HepG2 (cell line): ENCODE results near the gene INTS12. TPM values are rescaled to one million over a fixed set of nuclear protein-coding genes. Genes with fewer than 3 reads are reported as not detected.

ENCODE experiments used
- ATAC-seq: fragments of 200-7000 bp; cut with Tn5 transposase; 3 replicates; pipeline ENCODE4 v1.9.1; 2020; ENCODE audit warnings: mild to moderate bottlenecking, moderate library complexity
- BruUV-seq: library from RNA; stranded (reverse); fragments of 400-500 nt; replicated peaks from 2 replicates; lab custom pipeline; 2021; lab: Mats Ljungman, UMichigan
- CTCF ChIA-PET: fragments of 300-600 bp; formaldehyde crosslinking; extraction: SDS; loops from one replicate; lab custom pipeline; 2021; ENCODE audit warnings: low total read pairs, inconsistent platforms, low intra/inter-chr PET ratio; lab: Yijun Ruan, JAX
- POLR2A ChIA-PET: fragments of 350-600 bp; sonication (Branson Sonifier 250); formaldehyde crosslinking; loops from one replicate; lab custom pipeline; 2020; ENCODE audit warnings: antibody characterized with exemption, inconsistent platforms; lab: Yijun Ruan, JAX
- DNase-seq: peaks from one replicate; pipeline ENCODE4 v3.0.0-alpha.2; 2015; ENCODE audit warnings: low spot score
- FAIRE-seq: peaks from 3 replicates; lab custom pipeline; 2011; peaks lifted over from hg19 to GRCh38; lab: Jason Lieb, UNC
- H2AFZ ChIP-seq: one replicate; pipeline ENCODE4 v1.6.1; 2011; ENCODE audit warnings: low read length, inconsistent platforms
- H3K27ac ChIP-seq: fragments of 300-600 bp; 3 replicates; pipeline ENCODE4 v1.8.0; 2011; ENCODE audit warnings: mixed run types, mild to moderate bottlenecking, mixed read lengths, low read length, inconsistent platforms; ENCODE audit not compliant: insufficient read depth; ENCODE audit errors: extremely low read length
- H3K27me3 ChIP-seq, 2 experiments: fragments of 200-600 bp in 1 of 2; 2 replicates in 1 of 2; 3 replicates in 1 of 2; pipeline versions ENCODE4 v1.6.0 to v1.8.0; 2011; ENCODE audit warnings: low read length in 2 of 2, mild to moderate bottlenecking in 2 of 2, moderate library complexity in 2 of 2, inconsistent platforms in 1 of 2; ENCODE audit not compliant: insufficient read depth in 2 of 2, control insufficient read depth in 1 of 2
- H3K36me3 ChIP-seq, 2 experiments: fragments of 200-600 bp in 1 of 2; replicated peaks in 1 of 2; 2 replicates in 1 of 2; 3 replicates in 1 of 2; pipeline versions ENCODE4 v1.5.1 to v1.8.0; 2011; ENCODE audit warnings: low read length in 2 of 2, inconsistent platforms in 1 of 2; ENCODE audit not compliant: insufficient read depth in 2 of 2, control insufficient read depth in 1 of 2
- H3K4me1 ChIP-seq: 2 replicates; pipeline ENCODE4 v1.5.1; 2012; ENCODE audit warnings: low read length, inconsistent platforms; ENCODE audit not compliant: insufficient read depth
- H3K4me2 ChIP-seq: 2 replicates; pipeline ENCODE4 v1.6.0; 2011; ENCODE audit warnings: low read depth, low read length, inconsistent platforms
- H3K4me3 ChIP-seq, 3 experiments: fragments of 200-600 bp in 1 of 3; sonication (generic), shearing (Covaris generic) in 1 of 3; replicated peaks in 1 of 3; 2 replicates each; pipeline ENCODE4 v1.5.1; 2011 to 2016; ENCODE audit warnings: low read length in 3 of 3, inconsistent platforms in 2 of 3, low read depth in 2 of 3, mild to moderate bottlenecking in 2 of 3, control low read depth in 1 of 3, mixed read lengths in 1 of 3; ENCODE audit not compliant: insufficient read depth in 1 of 3
- H3K79me2 ChIP-seq: one replicate; pipeline ENCODE4 v1.6.1; 2011; ENCODE audit warnings: low read length, inconsistent platforms; ENCODE audit not compliant: insufficient read depth
- H3K9ac ChIP-seq: 2 replicates; pipeline ENCODE4 v1.6.0; 2011; ENCODE audit warnings: mild to moderate bottlenecking, low read depth, low read length, inconsistent platforms; ENCODE audit not compliant: insufficient read depth
- H3K9me3 ChIP-seq: 2 replicates; pipeline ENCODE4 v1.5.1; 2012; ENCODE audit warnings: mild to moderate bottlenecking, low read length
- H4K20me1 ChIP-seq: 2 replicates; pipeline ENCODE4 v1.6.0; 2011; ENCODE audit warnings: inconsistent platforms, mild to moderate bottlenecking, low read length, moderate library complexity; ENCODE audit not compliant: insufficient read depth
- HOXA9 ChIP-seq: sonication (generic); formaldehyde crosslinking; IDR thresholded peaks from 2 replicates; pipeline ENCODE4 v1.8.1; 2022; ENCODE audit warnings: missing genetic modification reagents, mild to moderate bottlenecking, moderate library complexity, borderline replicate concordance
- TCF7L2 ChIP-seq: IDR thresholded peaks from 2 replicates; pipeline ENCODE4 v1.6.1; 2011; ENCODE audit warnings: mild to moderate bottlenecking, low read depth, low read length, moderate library complexity
- UBTF ChIP-seq: sonication (generic); formaldehyde crosslinking; IDR thresholded peaks from 2 replicates; pipeline ENCODE4 v1.4.0; 2020; ENCODE audit warnings: mild to moderate bottlenecking, missing genetic modification reagents
- ZFP41 ChIP-seq: sonication (generic); formaldehyde crosslinking; IDR thresholded peaks from 2 replicates; pipeline ENCODE4 v1.4.0; 2020; ENCODE audit warnings: mild to moderate bottlenecking, missing genetic modification reagents, borderline replicate concordance
- ZNF550 ChIP-seq: sonication (generic); formaldehyde crosslinking; IDR thresholded peaks from 2 replicates; pipeline ENCODE4 v1.4.0; 2020; ENCODE audit warnings: mild to moderate bottlenecking, missing genetic modification reagents, borderline replicate concordance
- ZNF558 ChIP-seq: sonication (generic); formaldehyde crosslinking; IDR thresholded peaks from 2 replicates; pipeline ENCODE4 v1.9.0; 2022; ENCODE audit warnings: mild to moderate bottlenecking, missing genetic modification reagents, borderline replicate concordance
- ZNF687 ChIP-seq: sonication (generic); formaldehyde crosslinking; IDR thresholded peaks from 2 replicates; pipeline ENCODE4 v1.5.1; 2020; ENCODE audit warnings: mild to moderate bottlenecking, missing genetic modification reagents, moderate library complexity
- ZNF710 ChIP-seq: sonication (generic); formaldehyde crosslinking; IDR thresholded peaks from 2 replicates; pipeline ENCODE4 v1.5.0; 2020; ENCODE audit warnings: mild to moderate bottlenecking, missing genetic modification reagents, borderline replicate concordance
- ZNF724P ChIP-seq: sonication (generic); formaldehyde crosslinking; IDR thresholded peaks from 2 replicates; pipeline ENCODE4 v1.8.0; 2022; ENCODE audit warnings: missing genetic modification reagents, borderline replicate concordance
- WGBS: methylation state at CpG from one replicate; pipeline ENCODE4 v1.1.6; 2017; ENCODE audit warnings: low lambda C conversion rate; 5-methylcytosine and 5-hydroxymethylcytosine counted together
- in situ Hi-C: cut with HindIII; loops from 2 replicates; pipeline ENCODE4 v1.10.0; 2017; ENCODE audit warnings: low pct_unique_long_range_greater_than_20kb; ENCODE audit not compliant: extremely low pct_ligation_motif_present
- intact Hi-C: fragments of 100-400 bp; cut with micrococcal nuclease; formaldehyde crosslinking; loops from one replicate; pipeline ENCODE4 v1.10.0; 2022; ENCODE audit not compliant: unreplicated experiment
- polyA plus RNA-seq, 8 experiments: library from polyadenylated mRNA; depleted of rRNA in 3 of 8; stranded (reverse) in 7 of 8; unstranded in 1 of 8; fragments of >200 nt; fragmentation: Illumina TruSeq in 4 of 8; extraction: Trizol in 4 of 8; gene quantifications; 2 replicates each; pipeline versions ENCODE4 v1.2.1 to v1.2.3, GENCODE V29; 2011 to 2016; ENCODE audit warnings: low read depth in 4 of 8, missing spikeins in 1 of 8, mixed read lengths in 1 of 8; ENCODE audit not compliant: insufficient read depth in 1 of 8
- total RNA-seq, 5 experiments: library from RNA; depleted of rRNA; stranded (reverse); fragments of >200 nt; fragmentation: Illumina TruSeq; extraction: Trizol; gene quantifications; 2 replicates each; pipeline ENCODE4 v1.2.3, GENCODE V29; 2016; ENCODE audit warnings: low read depth in 1 of 5

Gene INTS12
- total and polyA plus RNA-seq, 2 of the 13 experiments (the other 11 are each of a cell fraction or from before 2014, with no cell fraction given) = 20.2 to 21.1 TPM

GRCh38 chr4:105645440-105645839 lies 63.0 kb downstream of the INTS12 start (continued):
- TF ChIP-seq UBTF = no peak
- TF ChIP-seq HOXA9 (CRISPR knock-in tag) = no peak
- no peak for TF ChIP-seq ZNF550 (CRISPR knock-in tag)
- TF ChIP-seq TCF7L2 = no peak
- TF ChIP-seq, all 625 proteins: peak for 0

GRCh38 chr4:105644257-105644656 lies 64.2 kb downstream of the INTS12 start:
- intact Hi-C loops = no loop called here
- no peak for TF ChIP-seq ZNF687 (CRISPR knock-in tag)
- TF ChIP-seq ZNF710 (CRISPR knock-in tag) = no peak
- no peak for TF ChIP-seq ZNF724P (CRISPR knock-in tag)
- TF ChIP-seq ZFP41 = no peak
- no peak for TF ChIP-seq ZNF558 (CRISPR knock-in tag)
- TF ChIP-seq, all 625 proteins: peak for 0
- ATAC-seq = no peak
- CTCF ChIA-PET = no interaction called here
- FAIRE-seq = no peak
- no peaks in the 10 kb centered on the region for H3K4me1 ChIP-seq
- no peaks in the 10 kb centered on the region for H3K9me3 ChIP-seq
- H2AFZ ChIP-seq = no peak overlapping the region
- H3K27ac ChIP-seq = no peak overlapping the region
- H3K9ac ChIP-seq = no peak overlapping the region
- H3K36me3 ChIP-seq = no peaks in the 10 kb centered on the region
- in situ Hi-C loops = no loop called here
- 0% methylated on average over 2 of the region's 2 CpGs for WGBS
- no peak for DNase-seq
- POLR2A ChIA-PET = no interaction called here
- no peaks in the 10 kb centered on the region for H4K20me1 ChIP-seq
- H3K27me3 ChIP-seq = no peaks in the 10 kb centered on the region
- no peaks in the 10 kb centered on the region for H3K79me2 ChIP-seq
- no TSS peak for BruUV-seq
- no peak overlapping the region for H3K4me2 ChIP-seq
- no peak overlapping the region for H3K4me3 ChIP-seq
